ENCODE results near the gene SFXN5. TPM values are rescaled to one million over a fixed set of nuclear protein-coding genes. Genes with fewer than 3 reads are reported as not detected.
A peak's percentile ranks its signal among the peaks of the same experiment; 100 is the strongest.

SFXN5 gene
- polyA plus RNA-seq, 2 of the 4 experiments (the other 2 are of a cell fraction): 16.7 to 19.6 TPM

GRCh38 chr2:72926368-72926767 lies 145.1 kb downstream of the SFXN5 start:
- WGBS (ENCODE audit: missing lambda C conversion rate): 24% methylated on average over 4 of the region's 4 CpGs
- FAIRE-seq (no peak), ATAC-seq (no peak), DNase-seq (ENCODE audit: low read depth in 1 of 2, low spot score in 1 of 2) (no peak)
- TF ChIP-seq SMC3 (IDR thresholded peaks at IDR 0.05) (no peak), ZFP36 (IDR thresholded peaks at IDR 0.05; ENCODE audit: borderline replicate concordance, partially characterized antibody) (peak; percentile 34)
- Histone ChIP-seq H3K4me3 (no peak overlapping the region), H3K9me3 (no peaks in the 10 kb centered on the region), H3K27ac (no peak overlapping the region), H3K4me2 (no peak overlapping the region), H3K4me1 (no peaks in the 10 kb centered on the region)
- ChIA-PET CTCF (interaction anchor here (0.7 to 5.6 kb wide), 14 partner anchors 9 to 251 kb away, joined by 3 to 61 read pairs (median 5); no protein-coding TSS in a partner anchor), POLR2A (no interaction called here)

- CTCF ChIA-PET: interaction anchor here (0.5 to 5.6 kb wide), 12 partner anchors 10 to 201 kb away, joined by 3 to 61 read pairs (median 3); partner anchors contain the start of gene SPR
- Histone ChIP-seq H3K4me3 (no peak overlapping the region), H3K4me2 (no peak overlapping the region), H3K27ac (no peak overlapping the region), H3K9me3 (no peaks in the 10 kb centered on the region), H3K4me1 (no peaks in the 10 kb centered on the region)
- POLR2A ChIA-PET: no interaction called here
- peak in 1 of 2 experiments; percentile 10; a peak in 2 of 6 replicates for ATAC-seq
- no peak for FAIRE-seq
- TF ChIP-seq HES2 (IDR thresholded peaks at IDR 0.05): no peak
- TF ChIP-seq ZFP36 (IDR thresholded peaks at IDR 0.05; ENCODE audit: borderline replicate concordance, partially characterized antibody): no peak
- TF ChIP-seq CHD2 (IDR thresholded peaks at IDR 0.05; ENCODE audit: low read length, partially characterized antibody): no peak
- no peak for TF ChIP-seq ESRRA (IDR thresholded peaks at IDR 0.05; ENCODE audit: borderline replicate concordance, low read length)
- no peak for TF ChIP-seq NR3C1 (IDR thresholded peaks at IDR 0.05)
- no peak for TF ChIP-seq CTCF (IDR thresholded peaks at IDR 0.05)
- TF ChIP-seq JUN (IDR thresholded peaks at IDR 0.05): no peak
- TF ChIP-seq NPAS2 (CRISPR knock-in tag; IDR thresholded peaks at IDR 0.05; ENCODE audit: borderline replicate concordance): no peak
- TF ChIP-seq HOXB13 (CRISPR knock-in tag; IDR thresholded peaks at IDR 0.05; ENCODE audit: low read depth): no peak
- TF ChIP-seq GATA3 (IDR thresholded peaks at IDR 0.05; ENCODE audit: borderline replicate concordance): no peak
- TF ChIP-seq CBX8 (IDR thresholded peaks at IDR 0.05): no peak
- TF ChIP-seq REST (IDR thresholded peaks at IDR 0.05): no peak
- TF ChIP-seq HEYL (CRISPR knock-in tag; IDR thresholded peaks at IDR 0.05): no peak
- no peak for TF ChIP-seq EHMT2 (IDR thresholded peaks at IDR 0.05; ENCODE audit: low read depth)
- no peak for TF ChIP-seq MAFK (IDR thresholded peaks at IDR 0.05; ENCODE audit: partially characterized antibody)
- TF ChIP-seq SREBF2 (IDR thresholded peaks at IDR 0.05): no peak
- TF ChIP-seq KDM1A (IDR thresholded peaks at IDR 0.05; ENCODE audit: low read depth): no peak
- TF ChIP-seq POLR2A (IDR thresholded peaks at IDR 0.05; ENCODE audit: low read length): no peak
- TF ChIP-seq CHD4 (IDR thresholded peaks at IDR 0.05; ENCODE audit: borderline replicate concordance): no peak
- TF ChIP-seq JUNB (IDR thresholded peaks at IDR 0.05): no peak
- DNase-seq (ENCODE audit: low read depth in 1 of 2, low spot score in 1 of 2): no peak
- 50% methylated on average over 26 of the region's 26 CpGs for WGBS (ENCODE audit: missing lambda C conversion rate)
Measured at GRCh38 chr2:72925328-72925943, 146.1 kb downstream of the SFXN5 start.
